Stomach smooth muscle (tissue), 2 donors: Measurements from ENCODE around the gene PIP5K1B.

ENCODE experiments used
- H3K27ac ChIP-seq: one replicate; pipeline ENCODE4 v1.7.0; 2013; ENCODE audit warnings: mild to moderate bottlenecking, low read length, inconsistent platforms
- H3K27me3 ChIP-seq, 2 donors: one replicate each; pipeline ENCODE4 v1.7.0; 2013; ENCODE audit warnings: low read length in 2 of 2; ENCODE audit not compliant: insufficient read depth in 2 of 2, control insufficient read depth in 1 of 2
- H3K36me3 ChIP-seq, 2 donors: one replicate each; pipeline ENCODE4 v1.7.0; 2013; ENCODE audit warnings: low read length in 2 of 2; ENCODE audit not compliant: control insufficient read depth in 2 of 2, insufficient read depth in 2 of 2
- H3K4me1 ChIP-seq: one replicate; pipeline ENCODE4 v1.7.0; 2013; ENCODE audit warnings: low read length; ENCODE audit not compliant: control insufficient read depth, insufficient read depth
- H3K4me3 ChIP-seq, 2 donors: one replicate each; pipeline ENCODE4 v1.7.0; 2013; ENCODE audit warnings: low read length in 2 of 2
- H3K9ac ChIP-seq, 2 donors: one replicate each; pipeline ENCODE4 v1.7.0; 2013; ENCODE audit warnings: low read length in 2 of 2, mild to moderate bottlenecking in 1 of 2
- H3K9me3 ChIP-seq, 2 donors: one replicate each; pipeline ENCODE4 v1.7.0; 2013; ENCODE audit warnings: low read length in 2 of 2; ENCODE audit not compliant: control insufficient read depth in 2 of 2
- donor health status: healthy.
- donor health status: Pancreatic carcinoma.

The PIP5K1B gene

DNA sequence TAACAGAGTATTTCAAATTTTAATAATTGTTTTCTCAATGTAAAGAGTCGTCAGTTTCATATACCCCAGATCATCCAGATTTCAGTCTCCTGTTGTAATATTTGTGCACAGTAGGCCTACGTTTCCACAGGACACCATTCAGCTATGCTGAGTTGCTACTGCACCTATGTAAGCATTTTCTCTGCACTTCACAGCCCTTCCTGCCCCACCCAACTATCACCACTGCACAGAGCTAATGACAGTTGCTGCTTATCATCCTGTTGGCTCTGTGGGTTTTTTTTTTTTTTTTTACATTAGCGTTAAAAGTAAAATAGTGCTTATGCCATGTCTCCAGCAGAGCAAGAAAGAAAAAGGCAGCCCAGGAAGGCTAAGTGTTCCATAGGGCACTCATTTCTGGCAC lies 314.8 kb downstream of the PIP5K1B start:
- Histone ChIP-seq H3K27me3 (no peaks in the 10 kb centered on the region), H3K27ac (no peak overlapping the region), H3K36me3 (no peaks in the 10 kb centered on the region)

DNA sequence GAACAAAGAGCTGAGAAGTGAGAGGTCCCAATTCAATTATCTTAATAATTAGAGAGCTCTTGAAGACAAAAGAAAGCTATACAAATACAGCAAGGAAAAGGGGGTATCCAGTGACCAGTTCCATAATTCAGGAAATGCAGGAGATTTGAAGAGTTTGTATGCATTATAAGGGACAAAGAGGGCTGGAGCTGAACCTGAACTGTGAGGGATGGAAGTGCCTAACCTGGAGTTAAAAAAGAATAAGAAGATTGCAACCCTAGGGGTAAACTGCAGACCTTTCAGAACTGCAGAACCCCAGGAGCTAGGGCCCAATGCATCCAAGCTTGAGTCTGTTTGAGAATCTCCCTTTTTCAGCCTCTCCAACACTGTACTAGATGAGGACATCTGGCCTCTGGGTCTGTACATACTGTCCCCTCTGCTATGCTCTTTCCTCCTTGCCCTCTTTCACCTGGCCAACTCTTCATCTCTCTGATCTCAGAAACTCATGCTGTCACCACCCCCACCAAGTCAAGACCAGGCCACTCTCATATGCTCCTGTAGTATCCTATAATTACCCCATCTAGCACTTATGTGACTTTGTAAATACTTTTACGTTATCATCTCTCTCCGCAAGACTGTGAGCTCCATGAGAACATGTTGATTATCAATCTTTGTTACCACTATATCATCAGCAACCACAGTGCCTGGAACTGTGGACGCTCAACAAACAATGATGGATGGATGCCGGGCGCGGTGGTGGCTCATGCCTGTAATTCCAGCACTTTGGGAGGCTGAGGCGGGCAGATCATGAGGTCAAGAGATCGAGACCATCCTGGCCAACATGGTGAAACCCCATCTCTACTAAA lies 315.5 kb downstream of the PIP5K1B start:
- Histone ChIP-seq H3K27ac (no peak overlapping the region), H3K36me3 (no peaks in the 10 kb centered on the region), H3K27me3 (no peaks in the 10 kb centered on the region)

More for the DNA sequence above, 314.8 kb downstream of the PIP5K1B start:
- H3K4me1 ChIP-seq = peaks cover 4% of the 10 kb centered on the region
- no peaks in the 10 kb centered on the region for H3K9me3 ChIP-seq
- no peak overlapping the region for H3K9ac ChIP-seq
- H3K4me3 ChIP-seq = no peak overlapping the region

DNA sequence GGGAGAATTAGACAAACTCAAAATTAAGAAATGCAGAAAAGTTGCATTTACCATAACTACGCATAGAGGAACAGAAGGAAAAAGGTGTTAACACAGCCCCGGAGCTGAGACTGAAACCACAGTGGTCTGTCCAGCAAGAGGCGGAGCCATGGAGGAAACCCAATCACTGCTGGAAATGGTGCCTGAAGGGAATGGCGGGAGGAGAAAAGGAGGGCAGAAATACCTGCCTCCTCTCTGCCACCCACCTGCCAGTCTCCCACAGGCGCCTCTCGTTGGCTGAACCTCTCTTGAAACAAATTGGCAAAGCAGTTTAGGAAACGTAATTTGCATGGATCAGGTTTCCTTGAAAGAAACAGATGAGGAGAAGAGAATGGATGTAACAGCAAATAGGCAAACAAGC lies 318.6 kb downstream of the PIP5K1B start:
- Histone ChIP-seq H3K9ac (no peak overlapping the region), H3K27ac (no peak overlapping the region), H3K4me3 (no peak overlapping the region), H3K27me3 (no peaks in the 10 kb centered on the region), H3K36me3 (no peaks in the 10 kb centered on the region), H3K4me1 (no peaks in the 10 kb centered on the region), H3K9me3 (no peaks in the 10 kb centered on the region)

More for the DNA sequence above, 315.5 kb downstream of the PIP5K1B start:
- no peaks in the 10 kb centered on the region for H3K9me3 ChIP-seq
- no peak overlapping the region for H3K9ac ChIP-seq
- H3K4me1 ChIP-seq = peaks cover 4% of the 10 kb centered on the region
- no peak overlapping the region for H3K4me3 ChIP-seq

DNA sequence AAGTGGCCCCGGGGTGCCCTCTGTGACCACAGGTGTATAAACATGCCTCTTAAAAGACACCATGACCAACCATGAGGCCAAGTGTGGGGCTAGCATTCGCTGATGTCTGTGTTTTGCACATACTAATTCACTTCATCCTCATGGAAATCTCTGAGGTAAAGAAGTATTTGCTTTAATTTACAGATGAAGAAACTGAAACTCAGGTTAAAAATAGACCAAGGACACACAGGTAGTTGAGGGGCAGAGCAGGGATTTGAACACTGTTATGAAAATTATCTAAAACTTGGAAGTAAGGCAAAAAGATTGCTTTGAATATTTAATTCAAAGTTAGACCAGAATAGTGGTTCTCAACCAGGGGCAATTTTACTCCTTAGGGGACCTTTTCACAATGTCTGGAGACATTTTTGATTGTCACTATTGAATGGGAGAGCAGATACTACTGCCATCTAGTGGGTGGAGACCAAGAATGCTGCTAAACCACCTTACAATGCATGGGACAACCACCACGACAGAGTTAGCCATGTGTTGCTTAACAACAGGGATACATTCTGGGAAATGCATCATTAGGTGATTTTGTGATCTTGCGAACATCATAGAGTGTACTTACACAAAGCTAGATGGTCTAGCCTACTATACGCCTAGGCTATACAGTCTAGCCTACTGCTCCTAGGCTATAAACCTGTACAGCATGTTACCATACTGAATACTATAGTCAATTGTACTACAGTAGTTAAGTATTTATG lies 322.5 kb downstream of the PIP5K1B start:
- no peaks in the 10 kb centered on the region for H3K36me3 ChIP-seq
- H3K27me3 ChIP-seq = no peaks in the 10 kb centered on the region
- no peaks in the 10 kb centered on the region for H3K9me3 ChIP-seq

DNA sequence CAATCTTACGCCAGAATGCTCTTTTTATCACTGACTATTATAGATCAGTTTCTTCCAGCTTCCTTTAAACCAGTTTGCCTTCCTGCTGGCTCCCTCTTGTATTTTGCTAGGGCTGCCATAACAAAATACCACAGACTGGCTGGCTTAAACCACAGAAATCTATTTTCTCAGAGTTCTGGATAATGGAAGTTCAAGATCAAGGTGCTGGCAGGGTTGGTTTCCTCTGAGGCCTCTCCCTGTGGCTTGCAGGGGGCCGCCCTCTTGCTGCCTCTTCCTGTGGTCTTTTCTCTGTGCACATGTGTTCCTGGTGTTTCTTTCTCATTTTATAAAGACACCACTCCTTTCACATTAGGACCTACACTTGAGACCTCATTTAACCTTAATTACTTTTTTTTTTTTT lies 323.7 kb downstream of the PIP5K1B start:
- Histone ChIP-seq H3K9ac (no peak overlapping the region), H3K4me1 (no peaks in the 10 kb centered on the region), H3K4me3 (no peak overlapping the region), H3K27me3 (no peaks in the 10 kb centered on the region), H3K36me3 (no peaks in the 10 kb centered on the region), H3K9me3 (no peaks in the 10 kb centered on the region), H3K27ac (no peak overlapping the region)

More for the DNA sequence above, 322.5 kb downstream of the PIP5K1B start:
- Histone ChIP-seq H3K27ac (no peak overlapping the region), H3K9ac (no peak overlapping the region), H3K4me3 (no peak overlapping the region), H3K4me1 (no peaks in the 10 kb centered on the region)

DNA sequence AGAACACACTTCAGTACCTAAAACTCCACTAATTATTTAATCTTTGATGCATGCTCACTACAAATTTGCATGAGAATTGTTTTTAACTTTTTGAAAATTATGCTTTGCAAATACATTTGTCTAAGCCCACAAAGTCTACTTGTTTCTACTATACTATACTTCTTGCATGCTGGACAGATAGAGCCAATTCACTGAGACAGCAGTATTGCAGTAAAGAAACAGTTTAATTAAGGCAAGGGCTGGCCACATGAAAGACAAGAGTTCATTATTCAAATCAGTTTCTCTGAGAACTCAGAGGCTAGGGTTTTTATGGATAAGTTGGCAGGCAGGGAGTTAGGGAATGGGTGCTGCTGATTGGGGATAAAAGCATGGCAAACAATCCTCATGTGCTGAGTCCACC lies 324.5 kb downstream of the PIP5K1B start:
- Histone ChIP-seq H3K4me1 (no peaks in the 10 kb centered on the region), H3K9ac (no peak overlapping the region), H3K27ac (no peak overlapping the region), H3K4me3 (no peak overlapping the region), H3K27me3 (no peaks in the 10 kb centered on the region), H3K9me3 (no peaks in the 10 kb centered on the region), H3K36me3 (no peaks in the 10 kb centered on the region)

DNA sequence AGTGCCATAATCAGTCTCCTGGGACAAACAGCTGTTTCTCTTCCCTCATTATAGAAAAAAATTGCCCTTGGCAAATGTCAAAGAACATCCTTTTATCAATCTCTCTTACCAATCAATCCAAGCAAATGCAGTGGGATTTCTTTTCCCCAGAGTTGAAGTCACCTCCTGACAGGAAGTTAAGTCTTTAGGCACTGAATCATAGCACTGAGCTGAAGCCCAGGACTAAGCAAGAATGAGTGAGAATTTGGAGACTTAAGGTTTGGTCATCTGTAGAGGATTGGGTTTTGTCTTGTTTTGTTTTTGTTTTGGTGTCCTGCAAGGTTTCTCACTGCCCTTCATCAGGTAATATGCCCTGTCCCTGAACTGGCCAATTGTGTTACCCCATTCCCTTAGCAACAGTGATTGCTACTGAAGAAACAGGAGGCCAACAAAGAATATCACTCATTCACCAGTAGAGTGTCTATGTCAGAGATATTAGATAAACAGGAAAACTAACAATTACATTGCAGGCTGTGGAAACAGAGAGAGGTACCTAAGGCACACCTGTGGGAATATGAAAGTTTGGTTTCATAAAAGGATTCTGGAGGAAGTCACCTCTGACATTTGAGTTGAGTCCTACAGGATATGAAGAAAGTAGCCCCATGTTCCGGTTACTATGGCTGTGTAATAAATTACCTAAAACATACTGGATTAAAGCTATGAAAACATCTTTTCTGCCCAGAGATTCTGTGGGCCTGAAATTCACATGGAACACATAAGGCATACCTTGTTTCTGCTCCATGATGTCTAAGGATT lies 326.0 kb downstream of the PIP5K1B start:
- Histone ChIP-seq H3K27ac (no peak overlapping the region), H3K36me3 (no peaks in the 10 kb centered on the region), H3K4me1 (peaks cover 3% of the 10 kb centered on the region), H3K27me3 (no peaks in the 10 kb centered on the region), H3K9ac (no peak overlapping the region), H3K4me3 (no peak overlapping the region), H3K9me3 (no peaks in the 10 kb centered on the region)

DNA sequence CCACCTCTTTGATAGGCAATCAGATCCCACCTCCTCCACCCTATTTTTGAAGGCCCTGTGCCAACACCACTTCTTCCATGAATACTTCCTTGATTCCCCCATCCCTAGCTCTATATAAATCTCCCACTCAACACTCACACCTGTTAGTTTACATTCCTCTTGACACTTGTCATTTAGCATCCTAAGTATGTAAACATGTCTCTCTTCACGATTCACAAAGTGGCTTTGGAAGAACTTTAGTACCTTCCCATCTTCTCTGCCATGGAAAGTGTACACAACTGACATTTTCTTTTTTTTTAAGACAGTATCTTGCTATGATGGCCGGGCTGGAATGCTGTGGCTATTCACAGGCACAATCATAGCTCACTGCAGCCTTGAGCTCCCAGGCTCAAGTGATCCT lies 329.0 kb downstream of the PIP5K1B start:
- H3K27me3 ChIP-seq = no peaks in the 10 kb centered on the region
- no peaks in the 10 kb centered on the region for H3K36me3 ChIP-seq
- H3K4me1 ChIP-seq = peaks cover 11% of the 10 kb centered on the region
- H3K9ac ChIP-seq = no peak overlapping the region
- H3K4me3 ChIP-seq = no peak overlapping the region
- no peaks in the 10 kb centered on the region for H3K9me3 ChIP-seq
- no peak overlapping the region for H3K27ac ChIP-seq

DNA sequence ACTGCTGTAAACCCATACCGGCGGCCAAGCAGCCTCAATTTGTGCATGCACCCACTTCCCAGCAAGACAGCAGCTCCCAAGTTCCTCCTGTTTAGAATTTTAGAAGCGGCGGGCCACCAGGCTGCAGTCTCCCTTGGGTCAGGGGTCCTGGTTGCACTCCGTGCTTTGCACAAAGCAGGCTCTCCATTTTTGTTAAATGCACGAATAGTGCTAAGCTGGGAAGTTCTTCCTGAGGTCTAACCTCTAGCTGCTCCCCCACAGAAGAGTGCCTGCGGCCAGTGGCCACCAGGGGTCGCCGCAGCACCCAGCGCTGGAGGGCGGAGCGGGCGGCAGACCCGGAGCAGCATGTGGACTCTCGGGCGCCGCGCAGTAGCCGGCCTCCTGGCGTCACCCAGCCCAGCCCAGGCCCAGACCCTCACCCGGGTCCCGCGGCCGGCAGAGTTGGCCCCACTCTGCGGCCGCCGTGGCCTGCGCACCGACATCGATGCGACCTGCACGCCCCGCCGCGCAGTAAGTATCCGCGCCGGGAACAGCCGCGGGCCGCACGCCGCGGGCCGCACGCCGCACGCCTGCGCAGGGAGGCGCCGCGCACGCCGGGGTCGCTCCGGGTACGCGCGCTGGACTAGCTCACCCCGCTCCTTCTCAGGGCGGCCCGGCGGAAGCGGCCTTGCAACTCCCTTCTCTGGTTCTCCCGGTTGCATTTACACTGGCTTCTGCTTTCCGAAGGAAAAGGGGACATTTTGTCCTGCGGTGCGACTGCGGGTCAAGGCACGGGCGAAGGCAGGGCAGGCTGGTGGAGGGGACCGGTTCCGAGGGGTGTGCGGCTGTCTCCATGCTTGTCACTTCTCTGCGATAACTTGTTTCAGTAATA lies 330.6 kb downstream of the PIP5K1B start, which contains the start of gene FXN:
Gene FXN, plus strand, starts transcription at position 315 of the 871 bp plus-strand sequence. Its CDS starts 31 bp downstream, at position 346.
- H3K4me1 ChIP-seq = peaks cover 11% of the 10 kb centered on the region
- H3K27me3 ChIP-seq = no peaks in the 10 kb centered on the region
- H3K27ac ChIP-seq = peak within 1 kb of the TSS; percentile 71
- no peaks in the 10 kb centered on the region for H3K36me3 ChIP-seq
- peak within 1 kb of the TSS; percentile 91 to 92 for H3K4me3 ChIP-seq
- peak within 1 kb of the TSS; percentile 80 to 89 for H3K9ac ChIP-seq
- no peaks in the 10 kb centered on the region for H3K9me3 ChIP-seq

DNA sequence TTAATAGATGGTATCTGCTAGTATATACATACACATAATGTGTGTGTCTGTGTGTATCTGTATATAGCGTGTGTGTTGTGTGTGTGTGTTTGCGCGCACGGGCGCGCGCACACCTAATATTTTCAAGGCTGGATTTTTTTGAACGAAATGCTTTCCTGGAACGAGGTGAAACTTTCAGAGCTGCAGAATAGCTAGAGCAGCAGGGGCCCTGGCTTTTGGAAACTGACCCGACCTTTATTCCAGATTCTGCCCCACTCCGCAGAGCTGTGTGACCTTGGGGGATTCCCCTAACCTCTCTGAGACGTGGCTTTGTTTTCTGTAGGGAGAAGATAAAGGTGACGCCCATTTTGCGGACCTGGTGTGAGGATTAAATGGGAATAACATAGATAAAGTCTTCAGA lies 331.3 kb downstream of the PIP5K1B start:
- peak overlapping the region; percentile 80 to 89 for H3K9ac ChIP-seq
- H3K36me3 ChIP-seq = no peaks in the 10 kb centered on the region
- H3K27me3 ChIP-seq = no peaks in the 10 kb centered on the region
- peak overlapping the region; percentile 91 to 92 for H3K4me3 ChIP-seq
- peak overlapping the region; percentile 71 for H3K27ac ChIP-seq
- H3K9me3 ChIP-seq = no peaks in the 10 kb centered on the region
- H3K4me1 ChIP-seq = peaks cover 11% of the 10 kb centered on the region
